NB4 (cell line): ENCODE results near the gene CD2AP.

Source experiments
- MYC ChIP-seq: IDR thresholded peaks from 2 replicates; pipeline ENCODE4 v1.6.1; 2011; ENCODE audit warnings: low read depth, low read length
- POLR2A ChIP-seq: IDR thresholded peaks from 2 replicates; pipeline ENCODE4 v1.6.1; 2011; ENCODE audit warnings: mild to moderate bottlenecking; ENCODE audit not compliant: insufficient read length; ENCODE audit errors: extremely low read depth
- TF ChIP-seq, protein P1 (sequence below): IDR thresholded peaks from one replicate; pipeline ENCODE4 v1.5.1; 2012; ENCODE audit warnings: low read depth, low read length
- TF ChIP-seq, protein P2 (sequence below): IDR thresholded peaks from 2 replicates; pipeline ENCODE4 v1.6.1; 2011; ENCODE audit warnings: low read depth, low read length

- TF ChIP-seq, protein P1, sequence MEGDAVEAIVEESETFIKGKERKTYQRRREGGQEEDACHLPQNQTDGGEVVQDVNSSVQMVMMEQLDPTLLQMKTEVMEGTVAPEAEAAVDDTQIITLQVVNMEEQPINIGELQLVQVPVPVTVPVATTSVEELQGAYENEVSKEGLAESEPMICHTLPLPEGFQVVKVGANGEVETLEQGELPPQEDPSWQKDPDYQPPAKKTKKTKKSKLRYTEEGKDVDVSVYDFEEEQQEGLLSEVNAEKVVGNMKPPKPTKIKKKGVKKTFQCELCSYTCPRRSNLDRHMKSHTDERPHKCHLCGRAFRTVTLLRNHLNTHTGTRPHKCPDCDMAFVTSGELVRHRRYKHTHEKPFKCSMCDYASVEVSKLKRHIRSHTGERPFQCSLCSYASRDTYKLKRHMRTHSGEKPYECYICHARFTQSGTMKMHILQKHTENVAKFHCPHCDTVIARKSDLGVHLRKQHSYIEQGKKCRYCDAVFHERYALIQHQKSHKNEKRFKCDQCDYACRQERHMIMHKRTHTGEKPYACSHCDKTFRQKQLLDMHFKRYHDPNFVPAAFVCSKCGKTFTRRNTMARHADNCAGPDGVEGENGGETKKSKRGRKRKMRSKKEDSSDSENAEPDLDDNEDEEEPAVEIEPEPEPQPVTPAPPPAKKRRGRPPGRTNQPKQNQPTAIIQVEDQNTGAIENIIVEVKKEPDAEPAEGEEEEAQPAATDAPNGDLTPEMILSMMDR: no peak
- TF ChIP-seq POLR2A (no peak), MYC (no peak)
- TF ChIP-seq, protein P2, sequence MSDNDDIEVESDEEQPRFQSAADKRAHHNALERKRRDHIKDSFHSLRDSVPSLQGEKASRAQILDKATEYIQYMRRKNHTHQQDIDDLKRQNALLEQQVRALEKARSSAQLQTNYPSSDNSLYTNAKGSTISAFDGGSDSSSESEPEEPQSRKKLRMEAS: no peak
Measured at GRCh38 chr6:47532981-47533585, 55.5 kb downstream of the CD2AP start.
